Measurements from ENCODE around the gene SEMA4C.

DNA sequence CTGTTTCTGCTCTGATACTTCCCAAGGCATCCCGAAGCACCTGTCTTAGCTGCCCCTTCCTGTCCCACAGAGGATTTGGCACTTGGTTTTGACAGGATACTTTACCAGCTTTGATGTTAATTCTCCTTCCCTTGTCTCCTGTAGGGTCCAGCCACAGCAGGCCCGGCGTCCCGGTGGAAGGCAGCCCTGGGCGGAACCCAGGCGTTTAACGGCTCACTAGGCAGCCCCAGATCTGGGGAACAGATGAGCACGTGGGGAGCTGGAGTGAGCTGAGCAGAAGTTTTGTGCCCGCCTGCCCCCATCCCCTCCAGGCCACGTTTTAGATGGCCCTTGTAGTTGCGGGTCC lies 37.5 kb downstream of the SEMA4C start:
- TF ChIP-seq, protein P1, sequence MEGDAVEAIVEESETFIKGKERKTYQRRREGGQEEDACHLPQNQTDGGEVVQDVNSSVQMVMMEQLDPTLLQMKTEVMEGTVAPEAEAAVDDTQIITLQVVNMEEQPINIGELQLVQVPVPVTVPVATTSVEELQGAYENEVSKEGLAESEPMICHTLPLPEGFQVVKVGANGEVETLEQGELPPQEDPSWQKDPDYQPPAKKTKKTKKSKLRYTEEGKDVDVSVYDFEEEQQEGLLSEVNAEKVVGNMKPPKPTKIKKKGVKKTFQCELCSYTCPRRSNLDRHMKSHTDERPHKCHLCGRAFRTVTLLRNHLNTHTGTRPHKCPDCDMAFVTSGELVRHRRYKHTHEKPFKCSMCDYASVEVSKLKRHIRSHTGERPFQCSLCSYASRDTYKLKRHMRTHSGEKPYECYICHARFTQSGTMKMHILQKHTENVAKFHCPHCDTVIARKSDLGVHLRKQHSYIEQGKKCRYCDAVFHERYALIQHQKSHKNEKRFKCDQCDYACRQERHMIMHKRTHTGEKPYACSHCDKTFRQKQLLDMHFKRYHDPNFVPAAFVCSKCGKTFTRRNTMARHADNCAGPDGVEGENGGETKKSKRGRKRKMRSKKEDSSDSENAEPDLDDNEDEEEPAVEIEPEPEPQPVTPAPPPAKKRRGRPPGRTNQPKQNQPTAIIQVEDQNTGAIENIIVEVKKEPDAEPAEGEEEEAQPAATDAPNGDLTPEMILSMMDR (conservative IDR thresholded peaks at IDR 0.05; ENCODE audit: low read depth, low read length), result no peak
- TF ChIP-seq, protein P2, sequence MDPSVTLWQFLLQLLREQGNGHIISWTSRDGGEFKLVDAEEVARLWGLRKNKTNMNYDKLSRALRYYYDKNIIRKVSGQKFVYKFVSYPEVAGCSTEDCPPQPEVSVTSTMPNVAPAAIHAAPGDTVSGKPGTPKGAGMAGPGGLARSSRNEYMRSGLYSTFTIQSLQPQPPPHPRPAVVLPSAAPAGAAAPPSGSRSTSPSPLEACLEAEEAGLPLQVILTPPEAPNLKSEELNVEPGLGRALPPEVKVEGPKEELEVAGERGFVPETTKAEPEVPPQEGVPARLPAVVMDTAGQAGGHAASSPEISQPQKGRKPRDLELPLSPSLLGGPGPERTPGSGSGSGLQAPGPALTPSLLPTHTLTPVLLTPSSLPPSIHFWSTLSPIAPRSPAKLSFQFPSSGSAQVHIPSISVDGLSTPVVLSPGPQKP (IDR thresholded peaks at IDR 0.05; ENCODE audit: borderline replicate concordance, low read depth, low read length), result no peak
- TF ChIP-seq, protein P3, sequence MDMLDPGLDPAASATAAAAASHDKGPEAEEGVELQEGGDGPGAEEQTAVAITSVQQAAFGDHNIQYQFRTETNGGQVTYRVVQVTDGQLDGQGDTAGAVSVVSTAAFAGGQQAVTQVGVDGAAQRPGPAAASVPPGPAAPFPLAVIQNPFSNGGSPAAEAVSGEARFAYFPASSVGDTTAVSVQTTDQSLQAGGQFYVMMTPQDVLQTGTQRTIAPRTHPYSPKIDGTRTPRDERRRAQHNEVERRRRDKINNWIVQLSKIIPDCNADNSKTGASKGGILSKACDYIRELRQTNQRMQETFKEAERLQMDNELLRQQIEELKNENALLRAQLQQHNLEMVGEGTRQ (IDR thresholded peaks at IDR 0.05; ENCODE audit: low read depth, low read length), result no peak
- no peak for TF ChIP-seq MXI1 (IDR thresholded peaks at IDR 0.05; ENCODE audit: borderline replicate concordance, low read depth, low read length)
- no peak for TF ChIP-seq BHLHE40 (IDR thresholded peaks at IDR 0.05; ENCODE audit: low read depth, low read length)
- no peak for TF ChIP-seq RAD21 (IDR thresholded peaks at IDR 0.05; ENCODE audit: low read length)
